Smooth muscle cell (in vitro differentiated cells): ENCODE measurements around the gene CFAP410. TPM values are rescaled to one million over a fixed set of nuclear protein-coding genes. Genes with fewer than 3 reads are reported as not detected.

Source experiments
- DNase-seq: peaks from one replicate; lab custom pipeline; 2025; ENCODE audit not compliant: unreplicated experiment; lab: John Stamatoyannopoulos, UW
- H2AFZ ChIP-seq: fragments of 200-600 bp; sonication (generic); 2 replicates; pipeline ENCODE4 v1.6.0; 2016; ENCODE audit warnings: antibody characterized with exemption, low read depth, mild to moderate bottlenecking
- H3F3A ChIP-seq: fragments of 200-600 bp; sonication (generic); 2 replicates; pipeline ENCODE4 v1.6.0; 2017; ENCODE audit warnings: antibody characterized with exemption, low read depth
- H3K27ac ChIP-seq: fragments of 200-600 bp; sonication (generic); 2 replicates; pipeline ENCODE4 v1.5.1; 2016; ENCODE audit warnings: low read depth, mild to moderate bottlenecking
- H3K27me3 ChIP-seq: fragments of 200-600 bp; sonication (generic); 2 replicates; pipeline ENCODE4 v1.6.1; 2016; ENCODE audit warnings: low read depth, mild to moderate bottlenecking
- H3K36me3 ChIP-seq: fragments of 200-600 bp; sonication (generic); 2 replicates; pipeline ENCODE4 v1.5.1; 2016; ENCODE audit warnings: low read depth
- H3K4me1 ChIP-seq: fragments of 200-600 bp; sonication (generic); 2 replicates; pipeline ENCODE4 v1.5.1; 2016; ENCODE audit warnings: low read depth
- H3K4me2 ChIP-seq: fragments of 200-600 bp; sonication (generic); 2 replicates; pipeline ENCODE4 v1.6.0; 2016; ENCODE audit warnings: mild to moderate bottlenecking
- H3K4me3 ChIP-seq: fragments of 200-600 bp; sonication (generic); 2 replicates; pipeline ENCODE4 v1.5.1; 2016; ENCODE audit warnings: mild to moderate bottlenecking
- H3K79me2 ChIP-seq: fragments of 200-600 bp; sonication (generic); 2 replicates; pipeline ENCODE4 v1.6.0; 2016; ENCODE audit warnings: low read depth, mild to moderate bottlenecking
- H3K9ac ChIP-seq: fragments of 200-600 bp; sonication (generic); 2 replicates; pipeline ENCODE4 v1.6.0; 2016; ENCODE audit warnings: low read depth
- H3K9me3 ChIP-seq: fragments of 200-600 bp; sonication (generic); replicated peaks from 2 replicates; pipeline ENCODE4 v1.5.1; 2016; ENCODE audit warnings: low read depth
- H4K20me1 ChIP-seq: fragments of 200-600 bp; sonication (generic); 2 replicates; pipeline ENCODE4 v1.6.0; 2016; ENCODE audit warnings: low read depth
- CTCF ChIP-seq: fragments of 200-600 bp; sonication (generic); IDR thresholded peaks from 2 replicates; pipeline ENCODE4 v1.5.1; 2017; ENCODE audit warnings: borderline replicate concordance, mild to moderate bottlenecking, antibody characterized with exemption; ENCODE audit not compliant: insufficient read depth, poor library complexity, severe bottlenecking
- WGBS: methylation state at CpG from one replicate; pipeline ENCODE4 v1.1.7; 2016; ENCODE audit warnings: low lambda C conversion rate; 5-methylcytosine and 5-hydroxymethylcytosine counted together
- polyA plus RNA-seq: library from polyadenylated mRNA; unstranded; fragments of >200 nt; fragmentation: Nextera tagmentation; extraction: Ambion mirVana; gene quantifications from 2 replicates; pipeline ENCODE4 v1.2.1, GENCODE V29; 2016
- total RNA-seq: library from RNA; depleted of rRNA; stranded (reverse); fragments of >200 nt; gene quantifications from 2 replicates; pipeline ENCODE4 v1.2.3, GENCODE V29; 2014

The CFAP410 gene
- total and polyA plus RNA-seq, 2 experiments from 2014 or later, result 6.5 to 21.7 TPM

DNA sequence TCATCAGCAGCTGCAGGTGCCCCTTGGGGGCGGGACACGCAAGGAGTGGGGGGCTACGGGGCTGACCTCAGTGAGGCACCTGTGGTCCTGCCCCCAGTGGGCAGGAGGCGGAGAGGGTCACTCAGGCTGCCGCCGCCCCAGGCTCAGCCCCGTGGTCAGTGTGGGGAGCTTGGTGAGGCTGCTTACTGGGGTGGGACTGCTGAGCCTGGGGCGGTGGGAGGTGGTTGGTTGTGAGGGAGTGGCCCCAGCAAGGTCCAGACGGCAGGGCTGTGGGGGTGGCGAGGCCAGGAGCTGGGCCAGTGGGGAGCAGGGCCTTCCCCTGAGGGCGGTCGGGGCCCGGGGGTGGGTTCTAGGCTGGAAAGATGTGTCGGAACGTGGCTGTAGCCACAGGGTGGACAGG is 25.1 kb downstream of the CFAP410 start:
- Histone ChIP-seq H3K79me2 (no peaks in the 10 kb centered on the region), H3F3A (no peaks in the 10 kb centered on the region), H3K9ac (no peak overlapping the region), H3K4me1 (no peaks in the 10 kb centered on the region), H2AFZ (no peak overlapping the region), H3K9me3 (no peaks in the 10 kb centered on the region), H3K27me3 (no peaks in the 10 kb centered on the region), H4K20me1 (peaks cover 27% of the 10 kb centered on the region), H3K36me3 (no peaks in the 10 kb centered on the region), H3K4me3 (no peak overlapping the region), H3K27ac (no peak overlapping the region), H3K4me2 (no peak overlapping the region)
- 93% methylated on average over 10 of the region's 15 CpGs for WGBS
- no peak for TF ChIP-seq CTCF
- no peak for DNase-seq

DNA sequence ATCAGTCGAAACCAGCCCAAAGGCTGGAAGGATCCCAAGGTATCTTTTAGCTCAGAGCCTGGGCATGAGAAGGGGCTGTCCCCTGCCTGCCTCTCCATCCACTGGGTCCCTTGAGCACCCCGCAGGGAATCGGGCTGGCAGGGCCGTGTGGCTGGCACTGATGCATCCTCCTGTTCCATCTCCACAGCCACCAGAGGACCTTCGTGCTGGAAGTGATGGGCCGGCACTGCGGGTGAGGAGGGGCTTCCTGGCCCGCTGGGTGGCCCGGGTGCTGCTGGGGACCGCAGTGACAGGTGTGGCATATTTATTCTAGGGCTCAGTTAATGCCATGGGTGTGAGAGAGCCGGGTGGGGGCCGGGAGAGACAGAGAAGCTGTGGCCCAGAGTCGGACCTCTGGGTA is 25.7 kb downstream of the CFAP410 start:
- Histone ChIP-seq H3K9ac (no peak overlapping the region), H4K20me1 (peaks cover 34% of the 10 kb centered on the region), H3K4me3 (no peak overlapping the region), H3K27ac (no peak overlapping the region), H3K79me2 (no peaks in the 10 kb centered on the region), H3K9me3 (no peaks in the 10 kb centered on the region), H3K27me3 (no peaks in the 10 kb centered on the region), H3K4me1 (no peaks in the 10 kb centered on the region), H2AFZ (no peak overlapping the region), H3K4me2 (no peak overlapping the region), H3K36me3 (no peaks in the 10 kb centered on the region), H3F3A (no peaks in the 10 kb centered on the region)
- no peak for DNase-seq
- no peak for TF ChIP-seq CTCF
- WGBS, result 96% methylated on average over 13 of the region's 13 CpGs

GRCh38 chr21:44312716-44313115 is 26.5 kb downstream of the CFAP410 start:
- no peak overlapping the region for H3K9ac ChIP-seq
- no peaks in the 10 kb centered on the region for H3K9me3 ChIP-seq
- no peak overlapping the region for H3K4me3 ChIP-seq
- WGBS, result 96% methylated on average over 19 of the region's 19 CpGs
- H4K20me1 ChIP-seq, result peaks cover 40% of the 10 kb centered on the region
- H3K27ac ChIP-seq, result no peak overlapping the region
- H3K36me3 ChIP-seq, result no peaks in the 10 kb centered on the region
- H3K4me2 ChIP-seq, result no peak overlapping the region
- H3F3A ChIP-seq, result no peaks in the 10 kb centered on the region
- no peak for DNase-seq
- H3K79me2 ChIP-seq, result no peaks in the 10 kb centered on the region
- no peaks in the 10 kb centered on the region for H3K27me3 ChIP-seq
- no peak for TF ChIP-seq CTCF
- no peak overlapping the region for H2AFZ ChIP-seq
- H3K4me1 ChIP-seq, result no peaks in the 10 kb centered on the region

- H3K27ac ChIP-seq, result no peak overlapping the region
- no peak overlapping the region for H2AFZ ChIP-seq
- 97% methylated on average over 21 of the region's 22 CpGs for WGBS
- no peaks in the 10 kb centered on the region for H3K4me1 ChIP-seq
- no peaks in the 10 kb centered on the region for H3K36me3 ChIP-seq
- DNase-seq, result no peak
- no peak overlapping the region for H3K4me2 ChIP-seq
- H3K9ac ChIP-seq, result no peak overlapping the region
- H3K9me3 ChIP-seq, result no peaks in the 10 kb centered on the region
- peaks cover 4% of the 10 kb centered on the region for H3K79me2 ChIP-seq
- no peaks in the 10 kb centered on the region for H3K27me3 ChIP-seq
- peaks cover 46% of the 10 kb centered on the region for H4K20me1 ChIP-seq
- no peak for TF ChIP-seq CTCF
- no peak overlapping the region for H3K4me3 ChIP-seq
- H3F3A ChIP-seq, result no peaks in the 10 kb centered on the region
Observed at GRCh38 chr21:44312089-44312488, 27.1 kb downstream of the CFAP410 start.
